H7 (cell line): ENCODE results near the gene OTOL1. TPM values are rescaled to one million over a fixed set of nuclear protein-coding genes. Genes with fewer than 3 reads are reported as not detected.
"Not testable (repeated sequence)": the region's sequence is repeated elsewhere in the genome, so short reads cannot be mapped to it uniquely, and the experiment has no call there.

Experiments
- DNase-seq: peaks from one replicate; pipeline ENCODE4 v3.0.0; 2012
- H3K27me3 ChIP-seq: 2 replicates; pipeline ENCODE4 v1.6.0; 2011; ENCODE audit warnings: mild to moderate bottlenecking, low read length; ENCODE audit not compliant: control insufficient read depth, insufficient read depth
- H3K36me3 ChIP-seq: replicated peaks from 2 replicates; pipeline ENCODE4 v1.5.1; 2011; ENCODE audit warnings: low read length; ENCODE audit not compliant: control insufficient read depth, insufficient read depth
- H3K4me3 ChIP-seq: 2 replicates; pipeline ENCODE4 v1.5.1; 2011; ENCODE audit warnings: low read depth, mild to moderate bottlenecking, control low read depth, low read length, moderate library complexity; ENCODE audit not compliant: insufficient read depth
- total RNA-seq: library from RNA; depleted of rRNA; stranded (reverse); fragments of >200 nt; shearing (Covaris generic); gene quantifications from 2 replicates; pipeline ENCODE4 v1.2.3, GENCODE V29; 2014; rRNA removed

OTOL1 gene
- not detected in 2 replicates for total RNA-seq

GRCh38 chr3:161496508-161496907 lies at the start of gene OTOL1:
OTOL1 (plus strand) TSS chr3:161496808; CDS start chr3:161496808, 0 bp downstream.
- DNase-seq, result no peak
- Histone ChIP-seq H3K36me3 (no peaks in the 10 kb centered on the region), H3K27me3 (no peaks in the 10 kb centered on the region), H3K4me3 (no peak within 1 kb of the TSS)

- no peak overlapping the region for H3K4me3 ChIP-seq
- H3K27me3 ChIP-seq, result no peaks in the 10 kb centered on the region
- H3K36me3 ChIP-seq, result no peaks in the 10 kb centered on the region
- DNase-seq, result no peak
Measured at GRCh38 chr3:161449785-161450184, 46.8 kb upstream of the OTOL1 start.

DNA sequence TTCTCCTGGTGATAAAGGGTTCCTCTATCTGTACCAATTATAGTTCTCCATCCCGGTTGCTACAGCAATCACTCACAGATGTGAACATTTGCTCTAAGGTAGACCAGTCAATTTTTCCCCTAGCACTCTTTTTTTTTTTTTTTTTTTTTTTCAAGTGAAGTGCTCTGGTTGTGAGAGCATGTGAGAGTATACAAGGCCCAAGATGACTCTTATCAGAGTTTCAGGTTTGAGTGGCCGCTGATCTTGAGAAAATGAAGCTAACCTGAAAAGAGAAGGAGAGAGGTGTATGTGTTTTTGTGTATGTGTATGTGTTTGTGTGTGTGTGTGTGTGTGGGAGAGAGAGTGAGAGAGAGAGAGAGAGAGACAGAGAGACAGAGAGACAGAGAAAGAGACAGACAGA lies 44.4 kb upstream of the OTOL1 start:
- no peak overlapping the region for H3K4me3 ChIP-seq
- no peaks in the 10 kb centered on the region for H3K36me3 ChIP-seq
- DNase-seq, result no peak
- H3K27me3 ChIP-seq, result no peaks in the 10 kb centered on the region

GRCh38 chr3:161454615-161455014 lies 42.0 kb upstream of the OTOL1 start:
- H3K27me3 ChIP-seq, result no peaks in the 10 kb centered on the region
- H3K4me3 ChIP-seq, result no peak overlapping the region
- DNase-seq, result no peak
- H3K36me3 ChIP-seq, result no peaks in the 10 kb centered on the region

- Histone ChIP-seq H3K36me3 (no peaks in the 10 kb centered on the region), H3K27me3 (no peaks in the 10 kb centered on the region), H3K4me3 (no peak overlapping the region)
- DNase-seq, result no peak
Measured at GRCh38 chr3:161455962-161456361, 40.6 kb upstream of the OTOL1 start.

DNA sequence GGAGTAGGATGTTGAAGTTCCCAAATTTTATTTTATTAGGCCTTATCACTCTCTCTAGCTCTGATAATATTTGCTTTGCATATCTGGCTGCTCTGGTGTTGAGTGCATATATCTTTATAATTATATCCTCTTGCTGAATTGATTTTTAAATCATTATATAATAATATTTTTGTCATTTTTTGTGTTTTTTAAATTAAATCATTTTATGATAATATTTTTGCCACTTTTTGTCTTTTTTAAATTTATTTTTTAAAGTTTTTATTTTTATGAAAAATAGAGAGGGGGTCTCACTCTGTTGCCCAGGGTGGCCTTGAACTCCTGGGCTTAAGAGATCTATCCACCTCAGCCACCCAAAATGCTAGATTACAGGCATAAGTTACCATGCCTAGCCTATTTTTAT lies 34.5 kb upstream of the OTOL1 start:
- no peak for DNase-seq
- Histone ChIP-seq H3K4me3 (no peak overlapping the region), H3K36me3 (no peaks in the 10 kb centered on the region), H3K27me3 (no peaks in the 10 kb centered on the region)

GRCh38 chr3:161471211-161471610 lies 25.4 kb upstream of the OTOL1 start:
- DNase-seq, result no peak
- H3K27me3 ChIP-seq, result no peaks in the 10 kb centered on the region
- no peaks in the 10 kb centered on the region for H3K36me3 ChIP-seq
- H3K4me3 ChIP-seq, result no peak overlapping the region

DNA sequence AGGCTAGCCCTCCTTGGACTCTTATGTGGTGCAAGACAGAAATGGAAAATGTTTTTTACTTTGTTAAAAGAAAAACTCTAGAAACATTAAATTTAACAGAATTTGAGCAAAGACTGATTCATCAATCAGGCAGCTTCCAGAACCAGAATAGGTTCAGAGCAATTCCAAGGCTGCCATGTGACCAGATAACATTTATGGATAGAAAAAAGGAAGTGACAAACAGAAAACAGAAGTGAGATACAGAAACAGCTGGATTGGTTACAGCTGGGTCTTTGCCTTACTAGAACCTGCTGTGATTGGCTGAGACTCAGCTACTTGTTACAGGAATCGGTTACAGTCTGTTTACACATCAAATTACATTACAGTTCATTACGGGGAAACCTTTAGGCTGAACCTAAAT lies 22.5 kb upstream of the OTOL1 start:
- Histone ChIP-seq H3K4me3 (no peak overlapping the region), H3K27me3 (no peaks in the 10 kb centered on the region), H3K36me3 (no peaks in the 10 kb centered on the region)
- no peak for DNase-seq

DNA sequence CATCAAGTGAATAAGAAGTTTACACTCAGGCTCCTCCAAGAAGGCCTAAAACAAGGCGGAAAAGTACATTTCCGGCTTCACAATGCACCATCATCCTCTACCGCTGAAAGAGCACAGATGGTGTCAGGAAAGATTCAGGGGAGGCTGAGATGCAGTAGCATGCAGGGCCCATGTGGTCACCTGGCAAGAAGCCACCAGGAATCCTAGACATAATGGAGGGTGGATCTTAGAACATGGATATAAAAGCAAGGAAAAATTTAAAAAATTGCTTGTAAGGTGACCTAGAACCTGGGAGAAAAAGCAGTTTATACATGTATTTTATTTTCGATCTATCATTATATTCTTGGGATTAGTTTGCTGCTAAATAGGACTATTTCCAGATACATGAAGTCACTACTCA lies 21.9 kb upstream of the OTOL1 start:
- no peak for DNase-seq
- Histone ChIP-seq H3K36me3 (no peaks in the 10 kb centered on the region), H3K4me3 (no peak overlapping the region), H3K27me3 (no peaks in the 10 kb centered on the region)

DNA sequence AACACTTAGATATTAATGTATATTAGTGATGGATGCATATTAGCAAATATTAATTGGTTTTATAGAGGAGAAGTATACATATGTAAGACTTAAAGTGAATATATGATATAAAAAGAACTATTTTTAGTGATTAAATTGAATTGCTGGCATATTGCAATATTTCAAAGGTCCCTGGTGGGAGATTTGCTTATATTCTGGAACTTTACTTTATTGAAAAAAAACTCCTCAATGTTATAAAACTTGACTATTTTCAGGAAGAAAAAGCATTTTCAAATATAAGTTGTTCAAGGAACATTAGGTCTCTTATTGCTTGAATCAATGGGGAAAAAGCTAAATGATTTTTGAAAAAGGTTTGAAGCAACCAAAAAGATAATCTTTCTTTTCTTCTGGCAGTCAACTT lies 21.4 kb upstream of the OTOL1 start:
- H3K27me3 ChIP-seq, result no peaks in the 10 kb centered on the region
- no peaks in the 10 kb centered on the region for H3K36me3 ChIP-seq
- no peak for DNase-seq
- no peak overlapping the region for H3K4me3 ChIP-seq

DNA sequence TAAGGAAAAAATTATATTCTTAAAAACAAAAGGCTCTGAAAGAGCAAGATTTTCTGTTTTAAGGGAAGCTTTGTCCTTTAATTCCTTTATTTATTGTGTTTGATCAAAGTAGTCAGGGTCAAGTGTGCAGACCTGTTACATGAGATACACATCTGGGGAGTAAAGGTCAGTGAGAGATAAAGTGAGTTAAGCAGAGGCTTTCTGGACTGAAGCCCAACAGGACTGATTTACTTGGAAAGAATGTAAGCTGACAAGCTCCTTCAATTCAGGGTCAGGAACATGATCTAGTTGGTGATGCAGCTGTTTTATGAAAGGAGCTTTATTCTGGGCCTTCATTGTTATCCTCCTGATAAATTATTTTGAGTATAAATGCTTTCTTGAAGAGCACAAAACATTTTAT lies 20.7 kb upstream of the OTOL1 start:
- DNase-seq, result no peak
- Histone ChIP-seq H3K4me3 (no peak overlapping the region), H3K27me3 (no peaks in the 10 kb centered on the region), H3K36me3 (no peaks in the 10 kb centered on the region)

DNA sequence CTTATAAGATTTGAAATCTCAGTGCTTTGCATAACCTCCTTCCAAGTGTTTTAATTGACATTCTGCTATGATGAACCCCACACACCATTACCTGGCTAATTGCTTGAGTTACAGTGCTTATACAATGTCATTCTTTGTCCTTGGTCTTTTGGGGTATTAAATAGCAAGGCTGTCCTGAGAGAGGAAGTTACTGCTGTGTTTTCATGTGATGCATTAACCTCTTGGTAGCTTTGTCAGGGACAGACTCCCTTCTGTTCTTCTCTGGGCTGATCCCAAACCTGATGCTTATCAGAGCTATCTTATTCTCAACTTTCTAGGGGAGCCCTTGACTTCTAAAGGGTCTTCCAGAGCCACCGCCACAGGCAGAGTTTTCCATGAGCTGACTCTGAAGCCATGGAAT lies 12.4 kb upstream of the OTOL1 start:
- DNase-seq, result no peak
- Histone ChIP-seq H3K4me3 (no peak overlapping the region), H3K27me3 (no peaks in the 10 kb centered on the region), H3K36me3 (no peaks in the 10 kb centered on the region)

DNA sequence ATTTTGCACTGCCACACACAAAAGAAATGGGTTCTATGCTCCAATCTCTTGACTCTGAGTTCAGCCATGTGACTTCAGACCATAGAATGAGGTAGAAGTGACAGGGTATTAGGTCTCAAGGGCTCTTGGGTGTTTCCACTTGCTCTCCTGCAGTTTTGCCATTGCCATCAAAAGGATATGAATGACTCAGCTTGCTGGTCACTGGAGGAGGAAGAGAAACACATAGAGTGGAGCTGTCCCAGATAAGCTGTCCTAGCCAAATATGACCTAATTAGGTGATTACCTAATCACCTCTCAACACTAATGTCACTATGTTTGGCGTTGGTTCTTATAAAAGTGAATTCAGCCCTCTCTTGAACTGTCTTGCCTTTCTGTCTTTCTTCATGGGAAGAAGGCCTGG lies 8.3 kb upstream of the OTOL1 start:
- H3K36me3 ChIP-seq, H3K27me3 ChIP-seq, DNase-seq, H3K4me3 ChIP-seq: not testable (repeated sequence)

DNA sequence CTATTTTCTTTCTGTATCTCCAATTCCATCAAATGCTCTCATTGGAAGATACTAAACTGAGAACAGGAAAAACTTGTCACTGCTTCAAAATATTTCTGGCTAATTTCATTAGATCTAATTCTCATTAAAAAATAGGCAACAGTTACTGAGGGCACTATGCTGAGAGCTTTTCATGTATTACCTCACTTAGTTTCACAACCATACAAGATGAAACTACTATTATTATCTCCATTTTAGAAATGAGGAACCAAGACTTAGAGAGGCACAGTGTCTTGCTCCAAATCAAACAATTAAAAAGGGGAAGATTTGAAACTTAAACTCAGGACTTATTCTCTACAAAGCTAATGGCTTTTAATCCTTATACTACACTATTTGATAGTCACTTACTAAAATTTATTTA lies 7.2 kb upstream of the OTOL1 start:
- Histone ChIP-seq H3K27me3 (no peaks in the 10 kb centered on the region), H3K36me3 (no peaks in the 10 kb centered on the region), H3K4me3 (no peak overlapping the region)
- DNase-seq, result no peak

DNA sequence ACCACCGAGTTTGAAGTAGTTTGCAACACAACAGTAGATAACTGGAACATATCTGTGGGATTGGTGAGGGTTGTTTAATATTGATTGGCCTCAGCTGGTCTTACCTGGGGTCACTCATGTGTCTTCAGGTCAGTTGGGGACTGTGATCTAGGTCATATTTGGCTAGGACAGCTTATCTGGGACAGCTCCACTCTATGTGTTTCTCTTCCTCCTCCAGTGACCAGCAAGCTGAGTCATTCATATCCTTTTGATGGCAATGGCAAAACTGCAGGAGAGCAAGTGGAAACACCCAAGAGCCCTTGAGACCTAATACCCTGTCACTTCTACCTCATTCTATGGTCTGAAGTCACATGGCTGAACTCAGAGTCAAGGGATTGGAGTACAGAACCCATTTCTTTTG lies 5.8 kb upstream of the OTOL1 start:
- not testable (repeated sequence) for DNase-seq, H3K4me3 ChIP-seq, H3K27me3 ChIP-seq, H3K36me3 ChIP-seq

DNA sequence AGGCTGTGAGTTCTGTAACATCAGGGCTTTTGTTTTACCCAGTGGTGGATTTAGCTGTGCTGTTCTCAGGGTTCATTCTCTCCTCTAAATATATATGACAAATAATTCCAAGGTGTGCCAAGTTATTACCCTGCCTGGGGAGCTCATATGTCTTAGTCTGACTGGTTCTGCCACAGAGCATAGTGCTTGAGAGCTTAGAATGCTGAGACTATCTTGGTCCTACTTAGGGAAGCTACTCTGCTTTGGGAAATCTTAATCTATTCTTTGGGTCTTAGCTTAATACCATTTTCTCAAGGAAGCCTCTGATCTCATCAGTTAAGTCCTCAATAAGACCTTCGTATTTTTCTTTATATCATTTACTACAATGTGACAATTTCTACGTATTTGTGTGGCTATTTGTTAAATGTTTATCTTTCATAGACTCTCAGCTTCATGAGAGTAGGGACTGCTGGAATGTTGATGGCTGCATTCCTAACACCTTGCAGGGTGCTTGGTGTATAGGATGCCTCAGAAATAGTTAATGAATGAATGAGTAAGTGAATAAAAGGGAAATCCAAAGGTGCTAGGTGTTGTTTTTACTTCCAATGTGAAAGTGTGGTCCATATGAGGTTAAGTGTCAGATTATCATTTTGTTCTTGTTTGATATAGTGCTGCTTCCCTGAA lies 1.8 kb downstream of the OTOL1 start:
- Histone ChIP-seq H3K36me3 (no peaks in the 10 kb centered on the region), H3K27me3 (no peaks in the 10 kb centered on the region), H3K4me3 (no peak overlapping the region)
- no peak for DNase-seq
